ENCODE measurements around the gene ABCF2. TPM values are rescaled to one million over a fixed set of nuclear protein-coding genes. Genes with fewer than 3 reads are reported as not detected.

The ABCF2 gene
- total RNA-seq, 2 experiments from 2014 or later: 31.8 to 44.9 TPM

DNA sequence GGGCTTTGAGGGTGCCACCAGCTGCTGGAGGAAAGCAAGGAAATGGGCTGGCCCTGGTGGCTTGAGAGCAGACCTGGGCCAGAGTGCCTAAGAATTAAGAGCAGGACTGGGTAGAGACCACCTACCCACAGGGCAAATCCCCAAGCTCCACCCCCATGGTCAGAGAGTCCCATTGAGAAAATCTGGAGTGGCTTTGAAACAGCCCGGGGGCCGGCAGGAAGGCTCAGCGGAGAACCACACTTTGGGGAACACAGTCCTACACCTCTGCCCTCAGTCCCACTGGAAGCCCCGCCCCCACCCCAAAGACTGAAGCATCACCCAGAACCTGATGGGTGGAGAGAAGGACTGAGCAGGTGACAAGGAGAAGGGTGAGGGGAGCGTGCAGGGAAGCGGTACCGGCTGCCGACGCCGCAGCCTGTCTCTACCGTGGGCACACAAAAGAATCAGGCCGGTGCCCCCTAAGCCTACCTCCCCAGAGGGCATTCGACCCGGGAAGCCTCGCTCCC, 17.9 kb upstream of the ABCF2 start:
- no peaks in the 10 kb centered on the region for H3K9me3 ChIP-seq (ENCODE audit: low read length)
- H3K4me1 ChIP-seq (ENCODE audit: insufficient read depth, low read length, poor library complexity, severe bottlenecking): peaks cover 51% of the 10 kb centered on the region
- no TSS peak for BruUV-seq (replicated peaks)
- H3K79me2 ChIP-seq (ENCODE audit: insufficient read depth, low read depth, low read length): no peaks in the 10 kb centered on the region
- H3K9me2 ChIP-seq (ENCODE audit: insufficient read depth, low read length): no peaks in the 10 kb centered on the region
- H3K27ac ChIP-seq (ENCODE audit: low read depth, low read length, poor library complexity, severe bottlenecking): no peak overlapping the region
- POLR2A ChIA-PET: interaction anchor here (0.6 kb wide), 3 partner anchors 199 to 854 kb away, joined by 3 to 7 read pairs (median 4); no protein-coding TSS in a partner anchor
- H4K20me1 ChIP-seq (ENCODE audit: insufficient read depth, low read length): peaks cover 6% of the 10 kb centered on the region; the same call in 1 of the 2 replicates
- H3K4me2 ChIP-seq (ENCODE audit: low read length): peak overlapping the region; percentile 74
- CTCF ChIA-PET (ENCODE audit: unreplicated experiment): interaction anchor here (0.6 to 1.4 kb wide), 3 partner anchors 11 to 148 kb away, joined by 3 to 4 read pairs (median 3); partner anchors contain the start of gene ABCF2
- H2AFZ ChIP-seq (ENCODE audit: low read length): peak overlapping the region; percentile 57
- TF ChIP-seq, protein P1, sequence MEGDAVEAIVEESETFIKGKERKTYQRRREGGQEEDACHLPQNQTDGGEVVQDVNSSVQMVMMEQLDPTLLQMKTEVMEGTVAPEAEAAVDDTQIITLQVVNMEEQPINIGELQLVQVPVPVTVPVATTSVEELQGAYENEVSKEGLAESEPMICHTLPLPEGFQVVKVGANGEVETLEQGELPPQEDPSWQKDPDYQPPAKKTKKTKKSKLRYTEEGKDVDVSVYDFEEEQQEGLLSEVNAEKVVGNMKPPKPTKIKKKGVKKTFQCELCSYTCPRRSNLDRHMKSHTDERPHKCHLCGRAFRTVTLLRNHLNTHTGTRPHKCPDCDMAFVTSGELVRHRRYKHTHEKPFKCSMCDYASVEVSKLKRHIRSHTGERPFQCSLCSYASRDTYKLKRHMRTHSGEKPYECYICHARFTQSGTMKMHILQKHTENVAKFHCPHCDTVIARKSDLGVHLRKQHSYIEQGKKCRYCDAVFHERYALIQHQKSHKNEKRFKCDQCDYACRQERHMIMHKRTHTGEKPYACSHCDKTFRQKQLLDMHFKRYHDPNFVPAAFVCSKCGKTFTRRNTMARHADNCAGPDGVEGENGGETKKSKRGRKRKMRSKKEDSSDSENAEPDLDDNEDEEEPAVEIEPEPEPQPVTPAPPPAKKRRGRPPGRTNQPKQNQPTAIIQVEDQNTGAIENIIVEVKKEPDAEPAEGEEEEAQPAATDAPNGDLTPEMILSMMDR (conservative IDR thresholded peaks at IDR 0.05; ENCODE audit: low read length): no peak
- no peak for TF ChIP-seq EZH2phosphoT487 (IDR thresholded peaks at IDR 0.05; ENCODE audit: borderline replicate concordance, low read depth, low read length)
- intact Hi-C loops (cut with micrococcal nuclease; ENCODE audit: unreplicated experiment): loop anchor here (1.0 to 2.0 kb wide), 2 partner anchors 58 to 121 kb away; no protein-coding TSS in a partner anchor
- peak overlapping the region; percentile 60 for H3K4me3 ChIP-seq (ENCODE audit: low read depth, low read length, poor library complexity, severe bottlenecking)
- no peaks in the 10 kb centered on the region for H3K36me3 ChIP-seq (ENCODE audit: insufficient read depth, low read length)
- DNase-seq (ENCODE audit: low spot score): no peak

GRCh38 chr7:151244196-151244840, 17.3 kb upstream of the ABCF2 start:
- intact Hi-C loops (cut with micrococcal nuclease; ENCODE audit: unreplicated experiment): loop anchor here (1.0 to 2.0 kb wide), 2 partner anchors 58 to 120 kb away; no protein-coding TSS in a partner anchor
- CTCF ChIA-PET (ENCODE audit: unreplicated experiment): interaction anchor here (0.6 to 1.6 kb wide), 5 partner anchors 8 to 149 kb away, joined by 3 to 6 read pairs (median 3); partner anchors contain the start of gene ABCF2
- H4K20me1 ChIP-seq (ENCODE audit: insufficient read depth, low read length): peaks cover 6% of the 10 kb centered on the region; the same call in 1 of the 2 replicates
- H3K27ac ChIP-seq (ENCODE audit: low read depth, low read length, poor library complexity, severe bottlenecking): no peak overlapping the region
- H3K4me1 ChIP-seq (ENCODE audit: insufficient read depth, low read length, poor library complexity, severe bottlenecking): peaks cover 53% of the 10 kb centered on the region
- H3K9me3 ChIP-seq (ENCODE audit: low read length): no peaks in the 10 kb centered on the region
- TF ChIP-seq EZH2phosphoT487 (IDR thresholded peaks at IDR 0.05; ENCODE audit: borderline replicate concordance, low read depth, low read length): no peak
- TF ChIP-seq, protein P1 (conservative IDR thresholded peaks at IDR 0.05; ENCODE audit: low read length): peak; percentile 98
- no peak overlapping the region for H3K4me3 ChIP-seq (ENCODE audit: low read depth, low read length, poor library complexity, severe bottlenecking)
- no peaks in the 10 kb centered on the region for H3K79me2 ChIP-seq (ENCODE audit: insufficient read depth, low read depth, low read length)
- H2AFZ ChIP-seq (ENCODE audit: low read length): peak overlapping the region; percentile 57; the same call in 1 of the 2 replicates
- peak overlapping the region; percentile 74 for H3K4me2 ChIP-seq (ENCODE audit: low read length)
- no peaks in the 10 kb centered on the region for H3K9me2 ChIP-seq (ENCODE audit: insufficient read depth, low read length)
- POLR2A ChIA-PET: interaction anchor here (0.6 to 2.0 kb wide), 4 partner anchors 10 to 1993 kb away, joined by 3 to 5 read pairs (median 4); no protein-coding TSS in a partner anchor
- BruUV-seq (replicated peaks): no TSS peak
- no peaks in the 10 kb centered on the region for H3K36me3 ChIP-seq (ENCODE audit: insufficient read depth, low read length)
- peak; percentile 66 for DNase-seq (ENCODE audit: low spot score)

All from OCI-LY7 (cell line).